GM21515 (cell line): Measurements from ENCODE around the gene TBXAS1.

ENCODE experiments used
- ATAC-seq: cut with Tn5 transposase; IDR thresholded peaks from one replicate; pipeline ENCODE4 v1.9.1; 2021; ENCODE audit not compliant: unreplicated experiment

TBXAS1 gene

GRCh38 chr7:139974179-139974811 lies 145.2 kb downstream of the TBXAS1 start:
- no peak for ATAC-seq

- no peak for ATAC-seq
These were observed 147.2 kb downstream of the TBXAS1 start for GRCh38 chr7:139976055-139976837.

DNA sequence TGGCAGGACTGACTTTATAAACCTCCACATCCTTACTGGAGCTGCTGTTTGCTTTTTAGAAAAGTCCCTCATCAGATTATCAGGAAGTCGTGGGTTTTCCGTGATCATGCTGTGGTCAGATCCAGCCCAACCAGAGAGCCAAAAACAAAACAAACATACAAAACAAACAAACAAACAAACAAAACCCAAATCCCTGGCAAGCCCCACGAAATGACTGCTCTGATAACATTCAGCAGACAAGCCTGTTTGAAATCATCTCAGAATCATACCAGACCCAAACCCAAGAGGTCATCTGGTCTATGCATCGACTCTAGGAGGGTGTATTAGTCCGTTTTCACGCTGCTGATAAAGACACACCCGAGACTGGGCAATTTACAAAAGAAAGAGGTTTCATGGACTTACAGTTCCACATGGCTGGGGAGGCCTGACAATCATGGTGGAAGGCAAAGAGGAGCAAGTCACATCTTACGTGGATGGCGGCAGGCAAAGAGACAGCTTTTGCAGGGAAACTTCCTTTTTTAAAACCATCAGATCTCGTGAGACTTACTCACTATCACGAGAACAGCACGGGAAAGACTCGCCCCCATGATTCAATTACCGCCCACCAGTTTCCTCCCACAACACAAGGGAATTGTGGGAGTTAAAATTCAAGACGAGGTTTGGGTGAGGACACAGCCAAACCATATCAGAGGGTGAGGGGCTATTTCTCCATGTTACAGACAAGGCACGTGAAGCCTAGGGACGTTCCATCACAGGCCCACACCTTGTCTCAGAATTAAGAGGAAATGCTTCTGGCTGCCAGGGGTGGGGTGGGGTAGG lies 148.0 kb downstream of the TBXAS1 start:
- ATAC-seq, result no peak

DNA sequence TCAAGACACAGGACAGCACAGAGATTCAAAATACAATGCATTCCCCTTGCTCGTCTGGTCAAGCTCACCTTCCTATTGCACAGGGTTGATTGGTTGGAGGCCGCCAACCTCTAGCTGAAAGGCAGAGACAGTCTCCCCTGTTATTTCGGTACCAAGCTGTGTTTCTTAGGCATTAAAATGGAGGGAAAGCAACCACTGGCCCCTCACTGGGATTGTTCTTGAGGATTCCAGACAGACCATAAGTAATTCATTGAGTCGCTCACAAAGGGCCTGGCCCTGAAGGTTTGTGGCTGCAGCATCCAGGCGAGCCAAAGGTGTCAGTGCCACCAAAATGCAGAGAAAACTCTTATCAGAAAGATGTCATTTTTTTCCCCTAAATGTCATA lies 152.4 kb downstream of the TBXAS1 start:
- no peak for ATAC-seq

DNA sequence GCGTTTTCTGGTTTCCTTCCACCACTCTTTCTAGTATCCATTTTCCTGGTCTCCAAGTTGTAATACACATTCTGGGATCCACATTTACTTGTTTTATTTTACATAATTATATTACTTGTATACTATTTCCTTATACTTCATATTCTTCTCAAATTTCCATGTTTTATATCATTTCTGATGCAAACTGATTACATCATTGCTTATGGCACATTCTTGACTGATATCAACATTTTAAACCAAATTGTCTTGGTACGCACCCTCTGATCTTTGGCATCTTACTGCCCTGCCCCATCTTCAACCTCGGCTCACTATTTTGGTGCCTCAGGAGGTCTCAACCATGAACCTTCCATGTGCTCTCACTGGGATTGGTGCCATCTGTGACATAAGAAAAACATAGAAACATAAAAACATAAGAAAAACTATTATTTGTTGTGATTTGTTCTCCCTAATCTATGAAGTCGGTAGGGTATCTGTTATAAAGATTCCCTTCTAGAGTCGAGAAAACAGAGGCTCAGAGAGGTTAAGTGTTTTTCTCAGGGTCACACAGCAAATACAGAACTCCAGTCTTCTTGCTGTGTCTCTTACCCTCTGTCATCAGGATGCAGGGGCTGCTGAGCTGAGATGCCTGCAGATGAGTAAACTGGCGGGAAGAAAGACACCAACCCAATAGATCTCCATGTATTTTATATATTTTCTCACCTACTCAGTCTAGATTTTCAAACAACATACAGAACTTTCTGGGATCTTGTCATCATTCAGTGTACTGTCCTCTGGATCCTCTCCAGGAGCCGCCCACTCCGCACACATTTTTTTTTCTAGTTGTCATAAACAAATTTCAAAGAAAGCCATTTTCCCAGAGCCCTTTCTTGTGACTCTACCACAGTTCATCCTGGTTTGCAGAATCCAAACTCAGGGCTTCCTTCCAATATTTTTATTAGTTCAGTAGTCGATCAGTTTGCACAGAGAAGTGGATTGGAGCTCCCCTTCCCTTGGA lies 154.2 kb downstream of the TBXAS1 start:
- ATAC-seq, result no peak

DNA sequence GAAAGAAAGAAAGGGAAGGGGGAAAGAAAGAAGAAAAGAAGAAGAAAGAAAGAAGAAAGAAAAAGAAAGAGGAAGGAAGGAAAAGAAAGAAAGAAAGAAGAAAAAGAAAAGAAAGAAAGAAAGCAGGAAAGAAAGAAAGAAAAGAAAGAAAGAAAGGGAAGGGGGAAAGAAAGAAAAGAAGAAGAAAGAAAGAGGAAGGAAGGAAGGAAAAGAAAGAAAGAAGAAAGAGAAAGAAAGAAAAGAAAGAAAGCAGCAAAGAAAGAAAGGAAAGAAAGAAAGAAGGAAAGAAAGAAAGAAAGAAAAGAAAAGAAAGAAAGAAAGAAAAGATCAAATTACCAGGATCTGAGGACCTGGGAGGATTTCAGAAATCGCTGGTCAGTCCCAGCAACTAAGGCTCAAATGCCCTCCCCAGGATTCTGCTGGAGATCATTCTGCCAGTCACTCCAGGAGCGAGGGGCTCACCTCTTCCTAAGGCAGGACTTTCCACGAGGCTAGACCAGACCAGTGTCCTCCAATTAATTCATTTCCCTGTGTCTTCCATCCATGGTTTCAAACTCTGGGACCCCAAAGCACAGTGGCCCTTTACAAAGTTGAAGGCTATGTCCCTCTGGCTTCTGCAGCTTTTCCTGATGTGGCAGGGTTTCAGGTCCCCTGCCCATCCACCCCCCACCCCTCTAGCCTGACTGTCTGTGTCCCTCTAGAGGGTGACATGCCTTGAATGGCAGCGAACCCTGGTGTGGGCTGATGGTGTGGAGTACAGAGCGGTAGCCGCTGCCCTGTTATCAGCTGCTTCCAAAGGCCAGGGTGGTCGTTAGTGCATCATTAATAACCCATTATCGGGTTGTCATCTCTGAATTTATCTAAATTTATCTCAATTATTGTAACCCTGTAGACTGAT lies 155.8 kb downstream of the TBXAS1 start:
- no peak for ATAC-seq

- ATAC-seq, result no peak
These were observed 156.7 kb downstream of the TBXAS1 start for GRCh38 chr7:139985811-139986210.

DNA sequence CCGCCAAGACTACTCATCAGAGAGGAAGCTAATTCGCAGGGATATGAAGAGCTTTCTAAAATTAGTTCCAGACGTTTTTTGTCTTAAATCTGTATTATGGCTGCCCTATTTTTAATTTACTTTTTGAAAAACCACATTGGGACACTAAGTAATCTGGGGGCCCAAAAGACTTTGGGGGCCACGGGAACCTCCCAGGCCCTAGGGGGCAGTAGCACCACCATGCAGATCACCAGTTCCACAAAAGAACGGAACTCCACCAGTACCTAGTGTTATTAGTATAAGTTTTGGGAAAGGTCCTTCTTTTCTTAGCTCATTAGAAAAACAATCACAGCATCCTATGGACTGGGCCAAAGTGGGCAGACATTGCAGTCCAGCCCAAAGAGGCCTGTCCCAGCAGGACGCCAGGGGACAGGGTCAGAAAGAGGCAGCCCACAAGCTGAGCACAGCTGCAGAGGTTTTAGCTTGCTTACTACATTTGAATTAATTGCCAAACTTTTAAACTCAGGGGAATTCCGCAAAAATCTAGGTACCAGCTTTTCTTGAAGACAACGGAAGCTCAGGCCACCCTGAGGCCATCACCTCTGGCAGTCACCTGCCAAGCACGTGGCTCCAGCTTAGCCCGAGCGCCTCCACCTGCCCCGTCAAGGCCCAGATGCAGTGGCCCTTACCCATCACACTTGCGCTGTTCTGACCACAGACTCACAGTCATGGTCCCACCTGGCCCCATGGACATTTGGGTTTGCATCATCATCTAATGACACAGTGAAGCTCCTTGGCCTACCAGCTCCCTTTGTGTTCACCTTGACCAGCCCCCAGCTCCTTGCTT lies 158.8 kb downstream of the TBXAS1 start:
- ATAC-seq, result no peak

DNA sequence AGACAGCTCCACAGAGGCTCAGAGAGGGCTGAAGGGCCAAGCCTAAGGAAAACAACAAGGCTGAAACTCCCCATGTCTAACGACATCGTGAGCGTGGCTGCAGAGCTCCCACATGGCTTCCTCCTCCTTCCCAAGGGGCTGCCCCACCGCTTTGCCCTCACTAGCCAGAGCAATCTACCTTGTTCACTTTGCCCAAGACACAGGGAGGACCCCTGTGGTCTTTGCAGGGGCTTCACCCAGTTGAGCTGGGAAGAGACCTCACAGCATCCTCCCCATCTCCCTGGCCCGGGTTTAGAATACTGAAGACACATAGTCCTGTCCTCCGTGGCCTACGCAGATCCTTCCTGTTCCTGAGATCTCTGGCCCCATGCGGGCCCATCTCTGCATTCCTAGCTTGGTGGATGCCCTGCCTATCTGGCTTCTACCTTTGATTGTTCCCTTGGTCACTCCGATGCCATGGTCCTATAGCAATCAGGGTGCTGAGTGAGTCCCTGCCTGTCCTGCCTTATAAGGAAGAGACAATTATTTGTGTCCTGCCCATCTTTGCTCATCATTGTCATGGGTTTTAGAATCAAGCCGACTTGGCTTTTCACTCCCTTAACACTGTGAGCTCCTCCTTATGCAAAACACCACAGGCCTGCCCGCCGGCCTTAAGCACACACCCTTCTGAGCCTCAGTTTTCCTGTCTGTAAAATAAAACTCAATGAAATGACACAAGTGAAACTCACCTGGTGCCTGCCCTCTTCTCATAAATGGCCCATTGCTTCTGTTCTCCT lies 160.5 kb downstream of the TBXAS1 start:
- ATAC-seq, result no peak

DNA sequence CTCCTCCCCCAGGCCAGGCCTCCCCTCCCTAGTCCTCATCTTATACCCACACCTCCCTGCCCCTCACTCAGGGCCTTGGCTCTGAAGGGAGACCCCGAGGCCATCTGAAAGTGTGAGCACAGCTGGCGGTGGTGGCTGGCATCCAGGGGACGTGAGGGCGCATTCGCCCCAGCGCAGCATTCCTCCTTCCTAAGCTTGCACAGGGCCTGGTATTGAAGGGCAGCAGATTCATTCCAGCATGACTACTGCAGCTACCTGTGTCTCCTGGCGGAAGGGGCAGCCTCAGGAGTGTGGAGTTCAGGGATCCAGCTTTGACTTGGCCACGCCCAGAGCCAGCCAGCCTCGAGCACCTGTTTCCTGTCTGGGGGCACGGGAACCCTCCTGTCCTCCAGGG lies 161.1 kb downstream of the TBXAS1 start:
- no peak for ATAC-seq

DNA sequence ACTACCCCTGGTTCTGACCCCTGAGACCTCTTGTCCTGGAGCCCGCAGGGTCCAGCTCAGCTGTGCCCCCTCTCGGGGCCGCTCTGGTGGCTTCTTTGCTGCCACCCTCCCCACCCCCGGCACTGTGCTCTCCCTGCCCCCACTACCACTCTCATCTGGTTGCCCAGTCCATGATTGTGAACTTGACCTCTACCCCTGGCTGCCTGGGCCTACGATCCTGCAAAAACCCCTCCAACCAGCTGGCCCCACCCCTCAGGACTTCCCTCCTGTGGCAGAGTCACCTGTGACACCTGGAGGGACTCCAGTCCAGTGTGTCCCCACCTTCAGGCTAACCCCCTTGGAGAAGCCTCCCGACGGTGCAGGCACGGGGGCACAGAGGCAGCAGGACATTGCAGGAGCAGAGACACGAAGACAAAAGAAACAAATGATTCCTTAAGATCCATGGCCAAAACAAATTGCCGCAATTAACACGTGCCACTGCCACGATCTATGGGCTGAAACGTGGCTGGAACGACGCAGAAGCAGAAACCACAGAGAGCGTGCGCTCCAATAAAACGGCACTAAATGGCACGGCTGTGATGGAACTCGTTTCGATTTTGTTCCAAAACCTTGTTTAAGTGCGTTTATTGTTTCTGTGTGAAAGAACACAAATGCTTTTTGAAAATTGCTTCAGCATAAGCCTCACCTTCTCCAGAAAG lies 161.7 kb downstream of the TBXAS1 start:
- no peak for ATAC-seq

- no peak for ATAC-seq
These were observed 162.2 kb downstream of the TBXAS1 start for GRCh38 chr7:139991269-139991666.

GRCh38 chr7:139991911-139992310 lies 162.8 kb downstream of the TBXAS1 start:
- no peak for ATAC-seq

DNA sequence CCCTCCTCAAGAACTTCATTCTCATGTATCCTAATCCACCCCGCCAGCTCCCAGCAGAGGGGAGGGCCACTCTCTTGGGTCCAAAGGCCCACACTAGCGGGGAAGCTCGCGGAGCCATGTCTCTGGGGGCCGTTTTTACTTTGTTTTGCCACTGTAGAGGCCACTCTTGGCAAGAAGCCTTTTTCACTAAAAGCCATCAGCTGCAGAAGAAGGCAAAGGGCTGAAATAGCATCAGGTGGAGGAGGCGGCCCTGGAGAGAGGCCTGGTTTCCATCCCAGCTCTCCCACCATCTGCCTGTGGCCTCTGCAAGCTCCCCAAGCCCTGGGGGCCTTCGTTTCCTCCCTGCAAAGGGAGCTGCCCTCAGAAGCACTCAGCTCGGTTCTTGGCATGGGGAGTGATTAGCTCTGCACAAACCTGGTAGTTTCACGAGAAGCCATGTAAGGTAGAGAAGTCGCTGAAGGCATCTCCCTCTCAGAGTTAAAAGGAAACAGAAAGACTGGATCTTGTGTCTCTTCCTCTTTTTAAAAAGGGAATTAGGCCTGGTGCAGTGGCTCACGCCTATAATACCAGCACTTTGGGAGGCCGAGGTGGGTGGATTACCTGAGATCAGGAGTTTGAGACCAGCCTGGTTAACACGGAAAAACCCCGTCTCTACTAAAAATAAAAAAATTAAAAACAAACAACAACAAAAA lies 163.4 kb downstream of the TBXAS1 start:
- ATAC-seq, result no peak

DNA sequence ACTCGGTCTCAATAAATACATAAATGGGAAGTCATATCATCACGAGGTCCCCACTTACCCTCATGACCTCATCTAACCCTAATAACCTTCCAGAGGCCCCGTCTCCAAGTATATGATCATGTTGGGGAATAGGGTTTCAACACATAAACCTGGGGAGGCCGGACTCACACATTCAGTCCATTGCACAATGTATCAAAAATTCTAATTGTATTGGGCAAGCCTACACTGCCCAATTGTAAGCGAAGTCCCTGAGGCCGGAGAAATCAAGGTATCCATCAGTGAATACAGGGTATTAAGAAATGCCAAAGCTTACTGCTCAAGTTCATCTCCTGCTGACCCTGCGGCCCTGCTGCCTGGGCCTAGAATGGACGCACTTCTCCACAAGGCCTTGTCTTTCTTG lies 164.1 kb downstream of the TBXAS1 start:
- no peak for ATAC-seq

GRCh38 chr7:139993592-139993991 lies 164.5 kb downstream of the TBXAS1 start:
- no peak for ATAC-seq

- no peak for ATAC-seq
These were observed 165.3 kb downstream of the TBXAS1 start for GRCh38 chr7:139994356-139994755.
